Lower leg skin (tissue), 4 donors: Measurements from ENCODE around the gene SPTB. TPM values are rescaled to one million over a fixed set of nuclear protein-coding genes. Genes with fewer than 3 reads are reported as not detected.

Experiments
- DNase-seq, 2 donors: peaks; one replicate each; pipeline ENCODE4 v3.0.0-alpha.2; 2019; ENCODE audit warnings: low spot score in 2 of 2
- H3K4me3 ChIP-seq: fragments of 200-600 bp; sonication (generic); 2 replicates; pipeline ENCODE4 v1.5.1; 2017; ENCODE audit warnings: mild to moderate bottlenecking, low read depth; ENCODE audit not compliant: poor library complexity, severe bottlenecking
- POLR2A ChIP-seq, 2 donors: fragments of 450-650 bp; IDR thresholded peaks; one replicate each; pipeline ENCODE4 v1.6.1; 2016 to 2017; ENCODE audit warnings: antibody characterized with exemption in 2 of 2, mild to moderate bottlenecking in 1 of 2, moderate library complexity in 1 of 2
- WGBS, 2 donors: methylation state at CpG; one replicate each; pipeline ENCODE4 v1.1.5; 2018; 5-methylcytosine and 5-hydroxymethylcytosine counted together
- intact Hi-C: fragments of 100-400 bp; cut with DNase I; formaldehyde crosslinking; loops from one replicate; pipeline ENCODE4 v1.15.0; 2023; ENCODE audit warnings: low total_unique reads
- total RNA-seq, 4 donors: library from RNA; depleted of rRNA; stranded (reverse); fragments of >200 nt; gene quantifications; one replicate each; pipeline ENCODE4 v1.1.0, GENCODE V29; 2016
- TF ChIP-seq, protein P1 (sequence below), 3 donors: fragments of 450-650 bp; IDR thresholded peaks; one replicate each; pipeline ENCODE4 v1.5.1; 2016; ENCODE audit warnings: antibody characterized with exemption in 3 of 3, mild to moderate bottlenecking in 3 of 3, moderate library complexity in 2 of 3

The SPTB gene
- total RNA-seq, 4 donors from 2014 or later: 0.34 to 1.3 (median 0.92) TPM

DNA sequence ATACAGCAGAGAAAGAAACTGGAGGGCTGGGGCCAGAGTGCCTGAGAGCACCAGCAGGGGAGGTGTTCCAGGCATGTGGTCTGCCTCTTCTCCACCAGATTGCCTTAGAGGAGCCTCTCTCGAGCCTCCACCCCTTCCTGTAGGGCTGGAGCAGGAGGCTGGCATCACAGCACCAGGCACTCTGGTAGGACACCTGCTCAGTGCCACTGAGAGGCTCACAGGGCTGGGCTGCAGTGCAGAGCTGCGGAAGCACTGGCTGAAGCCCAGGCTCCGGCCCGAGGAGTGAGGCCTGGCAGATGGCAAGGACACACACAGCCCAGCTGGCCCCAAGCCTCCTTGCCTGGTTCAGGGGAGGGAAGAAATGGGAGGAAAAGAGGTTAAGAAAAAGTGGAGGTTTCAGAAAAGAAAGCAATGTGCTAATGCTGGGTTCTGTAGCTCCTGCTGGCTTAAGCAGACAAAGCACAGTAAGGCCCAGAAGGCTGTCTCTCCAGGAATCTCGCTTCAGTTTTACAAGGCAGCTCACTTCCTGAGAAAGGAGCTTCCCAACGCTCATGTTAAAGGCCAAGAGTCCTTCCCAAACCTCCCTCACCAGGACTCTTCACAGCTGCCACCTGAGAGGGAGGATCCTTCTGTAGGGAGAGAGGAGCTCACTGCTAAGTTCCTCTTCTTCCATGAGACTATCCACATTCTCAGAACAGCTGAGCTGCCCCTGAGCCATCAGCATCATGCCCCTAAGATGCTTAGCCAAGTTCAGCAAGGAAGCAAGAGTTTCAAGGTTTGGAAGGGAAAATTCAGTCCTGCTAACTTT lies 23.8 kb downstream of the SPTB start:
- TF ChIP-seq, protein P1, sequence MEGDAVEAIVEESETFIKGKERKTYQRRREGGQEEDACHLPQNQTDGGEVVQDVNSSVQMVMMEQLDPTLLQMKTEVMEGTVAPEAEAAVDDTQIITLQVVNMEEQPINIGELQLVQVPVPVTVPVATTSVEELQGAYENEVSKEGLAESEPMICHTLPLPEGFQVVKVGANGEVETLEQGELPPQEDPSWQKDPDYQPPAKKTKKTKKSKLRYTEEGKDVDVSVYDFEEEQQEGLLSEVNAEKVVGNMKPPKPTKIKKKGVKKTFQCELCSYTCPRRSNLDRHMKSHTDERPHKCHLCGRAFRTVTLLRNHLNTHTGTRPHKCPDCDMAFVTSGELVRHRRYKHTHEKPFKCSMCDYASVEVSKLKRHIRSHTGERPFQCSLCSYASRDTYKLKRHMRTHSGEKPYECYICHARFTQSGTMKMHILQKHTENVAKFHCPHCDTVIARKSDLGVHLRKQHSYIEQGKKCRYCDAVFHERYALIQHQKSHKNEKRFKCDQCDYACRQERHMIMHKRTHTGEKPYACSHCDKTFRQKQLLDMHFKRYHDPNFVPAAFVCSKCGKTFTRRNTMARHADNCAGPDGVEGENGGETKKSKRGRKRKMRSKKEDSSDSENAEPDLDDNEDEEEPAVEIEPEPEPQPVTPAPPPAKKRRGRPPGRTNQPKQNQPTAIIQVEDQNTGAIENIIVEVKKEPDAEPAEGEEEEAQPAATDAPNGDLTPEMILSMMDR (IDR thresholded peaks at IDR 0.05): no peak
- no peak for TF ChIP-seq POLR2A (IDR thresholded peaks at IDR 0.05)
- H3K4me3 ChIP-seq: no peak overlapping the region
- intact Hi-C loops: no loop called here
- WGBS, 2 donors: 63 to 71% methylated on average over 6 of the region's 6 CpGs
- DNase-seq: peak in 1 of 2 donors; percentile 75

- intact Hi-C loops: no loop called here
- H3K4me3 ChIP-seq: no peak overlapping the region
- TF ChIP-seq POLR2A (IDR thresholded peaks at IDR 0.05): no peak
- TF ChIP-seq, protein P1 (IDR thresholded peaks at IDR 0.05): no peak
- no peak for DNase-seq
- 83 to 89% methylated on average over 5 of the region's 5 CpGs for WGBS, 2 donors
These were observed 29.2 kb downstream of the SPTB start for GRCh38 chr14:64850369-64851137.

- H3K4me3 ChIP-seq: no peak overlapping the region
- DNase-seq: no peak
- intact Hi-C loops: no loop called here
- WGBS, 2 donors: 88 to 92% methylated on average over 4 of the region's 4 CpGs
- TF ChIP-seq, protein P1 (IDR thresholded peaks at IDR 0.05): no peak
- TF ChIP-seq POLR2A (IDR thresholded peaks at IDR 0.05): no peak
These were observed 29.8 kb downstream of the SPTB start for GRCh38 chr14:64849940-64850339.

- H3K4me3 ChIP-seq: no peak overlapping the region
- TF ChIP-seq POLR2A (IDR thresholded peaks at IDR 0.05): no peak
- TF ChIP-seq, protein P1 (IDR thresholded peaks at IDR 0.05): no peak
- WGBS, 2 donors: 71 to 79% methylated on average over 3 of the region's 3 CpGs
- no peak for DNase-seq
- intact Hi-C loops: no loop called here
These were observed 31.5 kb downstream of the SPTB start for GRCh38 chr14:64848239-64848638.

GRCh38 chr14:64846319-64846718 lies 33.4 kb downstream of the SPTB start:
- 83 to 87% methylated on average over 4 of the region's 4 CpGs for WGBS, 2 donors
- peak in 1 of 2 donors; percentile 48 for DNase-seq
- TF ChIP-seq POLR2A (IDR thresholded peaks at IDR 0.05): no peak
- TF ChIP-seq, protein P1 (IDR thresholded peaks at IDR 0.05): no peak
- no peak overlapping the region for H3K4me3 ChIP-seq
- intact Hi-C loops: no loop called here
